SK-N-SH (cell line): ENCODE results near the gene RUNDC3A. TPM values are rescaled to one million over a fixed set of nuclear protein-coding genes. Genes with fewer than 3 reads are reported as not detected.
A peak's percentile ranks its signal among the peaks of the same experiment; 100 is the strongest.

ENCODE experiments used
- CTCF ChIA-PET: fragments of 300-600, 350-600 bp; formaldehyde crosslinking; extraction: SDS; loops from one replicate; lab custom pipeline; 2021; lab: Yijun Ruan, JAX
- POLR2A ChIA-PET: fragments of 350-600 bp; sonication (Branson Sonifier 250); formaldehyde crosslinking; extraction: SDS; loops from one replicate; lab custom pipeline; 2020; ENCODE audit warnings: antibody characterized with exemption, inconsistent platforms; lab: Yijun Ruan, JAX
- DNase-seq: peaks from one replicate; pipeline ENCODE4 v3.0.0; 2012
- H2AFZ ChIP-seq: fragments of 200-600 bp; sonication (generic); 2 replicates; pipeline ENCODE4 v1.8.1; 2016; ENCODE audit warnings: antibody characterized with exemption, mild to moderate bottlenecking, low read depth
- H3F3A ChIP-seq: fragments of 200-600 bp; sonication (generic); replicated peaks from 2 replicates; pipeline ENCODE3; 2016; ENCODE audit warnings: antibody characterized with exemption, mild to moderate bottlenecking; ENCODE audit not compliant: insufficient read depth
- H3K27ac ChIP-seq, 2 experiments: fragments of 200-500 bp in 1 of 2; fragments of 200-600 bp in 1 of 2; sonication (Bioruptor generic) in 1 of 2; sonication (generic), shearing (Covaris generic) in 1 of 2; 2 replicates each; pipeline versions ENCODE4 v1.5.1 to v1.6.1; 2014 to 2016; ENCODE audit warnings: low read depth in 2 of 2, inconsistent platforms in 1 of 2, low read length in 1 of 2, mild to moderate bottlenecking in 1 of 2, mixed read lengths in 1 of 2
- H3K27me3 ChIP-seq: fragments of 200-600 bp; sonication (generic), shearing (Covaris generic); 2 replicates; pipeline ENCODE4 v1.6.1; 2016; ENCODE audit warnings: mixed run types; ENCODE audit not compliant: insufficient read depth
- H3K36me3 ChIP-seq, 2 experiments: fragments of 200-500 bp in 1 of 2; fragments of 200-600 bp in 1 of 2; sonication (Bioruptor generic) in 1 of 2; sonication (generic) in 1 of 2; replicated peaks in 1 of 2; 2 replicates each; pipeline versions ENCODE3 to v1.5.1; 2014 to 2016; ENCODE audit warnings: low read length in 1 of 2, mild to moderate bottlenecking in 1 of 2; ENCODE audit not compliant: insufficient read depth in 2 of 2, control insufficient read depth in 1 of 2
- H3K4me1 ChIP-seq, 2 experiments: fragments of 200-500 bp in 1 of 2; fragments of 200-600 bp in 1 of 2; sonication (Bioruptor generic) in 1 of 2; sonication (generic), shearing (Covaris generic) in 1 of 2; 2 replicates each; pipeline versions ENCODE4 v1.5.1 to v1.6.1; 2014 to 2016; ENCODE audit warnings: low read depth in 1 of 2, low read length in 1 of 2, mixed run types in 1 of 2; ENCODE audit not compliant: insufficient read depth in 2 of 2, control insufficient read depth in 1 of 2
- H3K4me2 ChIP-seq: fragments of 200-600 bp; sonication (generic), shearing (Covaris generic); 2 replicates; pipeline ENCODE4 v1.6.1; 2017; ENCODE audit warnings: mixed run types
- H3K4me3 ChIP-seq, 2 experiments: fragments of 200-500 bp in 1 of 2; fragments of 200-600 bp in 1 of 2; sonication (Bioruptor generic) in 1 of 2; sonication (generic), shearing (Covaris generic) in 1 of 2; 2 replicates each; pipeline versions ENCODE4 v1.5.1 to v1.8.1; 2014 to 2016; ENCODE audit warnings: low read depth in 2 of 2, inconsistent platforms in 1 of 2, low read length in 1 of 2, mild to moderate bottlenecking in 1 of 2, mixed read lengths in 1 of 2, moderate library complexity in 1 of 2
- H3K79me2 ChIP-seq: fragments of 200-600 bp; sonication (generic); 2 replicates; pipeline ENCODE4 v1.8.1; 2017; ENCODE audit warnings: mild to moderate bottlenecking; ENCODE audit not compliant: insufficient read depth
- H3K9ac ChIP-seq: fragments of 200-600 bp; sonication (generic); 2 replicates; pipeline ENCODE4 v1.6.1; 2017; ENCODE audit warnings: mixed run types
- H3K9me2 ChIP-seq: fragments of 200-600 bp; sonication (generic); 2 replicates; pipeline ENCODE4 v1.6.1; 2017; ENCODE audit warnings: mixed run types
- H3K9me3 ChIP-seq: fragments of 200-600 bp; sonication (generic); 2 replicates; pipeline ENCODE4 v1.6.1; 2017; ENCODE audit warnings: mixed run types, mild to moderate bottlenecking, moderate library complexity
- H4K20me1 ChIP-seq: fragments of 200-600 bp; sonication (generic); 2 replicates; pipeline ENCODE4 v1.6.1; 2017; ENCODE audit warnings: mild to moderate bottlenecking, mixed run types; ENCODE audit not compliant: insufficient read depth
- NRF1 ChIP-seq: IDR thresholded peaks from 2 replicates; pipeline ENCODE4 v1.6.1; 2012; ENCODE audit warnings: low read depth, mild to moderate bottlenecking, low read length
- RFX5 ChIP-seq: IDR thresholded peaks from 2 replicates; pipeline ENCODE4 v1.6.1; 2012; ENCODE audit warnings: mild to moderate bottlenecking, improper control_type of control experiment, low read length
- SIN3A ChIP-seq: IDR thresholded peaks from 2 replicates; pipeline ENCODE4 v1.6.1; 2012; ENCODE audit warnings: low read depth, mild to moderate bottlenecking, low read length, moderate library complexity, borderline replicate concordance
- TCF12 ChIP-seq: IDR thresholded peaks from 2 replicates; pipeline ENCODE4 v1.4.0; 2012
- WGBS: methylation state at CpG from one replicate; pipeline ENCODE4 v1.1.6; 2017; ENCODE audit warnings: low lambda C conversion rate; 5-methylcytosine and 5-hydroxymethylcytosine counted together
- polyA plus RNA-seq, 3 experiments: library from polyadenylated mRNA; depleted of rRNA; stranded (reverse); fragments of >200 nt; gene quantifications; 2 replicates each; pipeline ENCODE4 v1.2.3, GENCODE V29; 2012
- TF ChIP-seq, protein P1 (sequence below): fragments of 200-600 bp; sonication (generic); IDR thresholded peaks from 2 replicates; pipeline ENCODE4 v1.6.1; 2017; ENCODE audit warnings: antibody characterized with exemption, mild to moderate bottlenecking, moderate library complexity

RUNDC3A gene
- polyA plus RNA-seq, 1 of the 3 experiments (the other 2 are of a cell fraction): 8.9 TPM

GRCh38 chr17:44318077-44318892, 9.9 kb downstream of the RUNDC3A start:
- Histone ChIP-seq H3K36me3 (peaks cover 6 to 31% of the 10 kb centered on the region in 2 experiments), H3K79me2 (no peaks in the 10 kb centered on the region), H2AFZ (no peak overlapping the region), H3K4me3 (no peak overlapping the region), H3K9ac (no peak overlapping the region), H3F3A (no peaks in the 10 kb centered on the region), H3K27ac (no peak overlapping the region), H3K9me2 (no peaks in the 10 kb centered on the region), H3K4me2 (no peak overlapping the region), H3K4me1 (peaks cover 0 to 2% of the 10 kb centered on the region in 2 experiments; a peak in 1 of 4 replicates), H4K20me1 (no peaks in the 10 kb centered on the region), H3K27me3 (no peaks in the 10 kb centered on the region), H3K9me3 (no peaks in the 10 kb centered on the region)
- ChIA-PET POLR2A (interaction anchor here (0.6 to 4.9 kb wide), 2 partner anchors 9 to 19 kb away, joined by 4 to 34 read pairs; partner anchors contain the start of gene RUNDC3A), CTCF (interaction anchor here (1.1 to 2.0 kb wide), 7 partner anchors 10 to 114 kb away, joined by 3 to 17 read pairs (median 4); partner anchors contain the start of gene RUNDC3A)
- 100% methylated on average over 5 of the region's 15 CpGs for WGBS
- no peak for TF ChIP-seq TCF12
- TF ChIP-seq, all 33 proteins: peak for 0
- DNase-seq: peak; percentile 23

- Histone ChIP-seq H3K27ac (no peak overlapping the region), H3K9ac (no peak overlapping the region), H3K4me3 (no peak overlapping the region), H3K36me3 (peaks cover 6 to 31% of the 10 kb centered on the region in 2 experiments), H2AFZ (no peak overlapping the region), H3K27me3 (no peaks in the 10 kb centered on the region), H3K9me2 (no peaks in the 10 kb centered on the region), H3K9me3 (no peaks in the 10 kb centered on the region), H3K4me1 (peaks cover 0 to 10% of the 10 kb centered on the region in 2 experiments; a peak in 1 of 4 replicates), H3K79me2 (peaks cover 12% of the 10 kb centered on the region), H4K20me1 (no peaks in the 10 kb centered on the region), H3K4me2 (no peak overlapping the region), H3F3A (no peaks in the 10 kb centered on the region)
- no peak for DNase-seq
- CTCF ChIA-PET: interaction anchor here (0.8 to 1.8 kb wide), 6 partner anchors 11 to 100 kb away, joined by 3 to 10 read pairs (median 4); partner anchors contain the start of gene UBTF
- TF ChIP-seq, protein P1, sequence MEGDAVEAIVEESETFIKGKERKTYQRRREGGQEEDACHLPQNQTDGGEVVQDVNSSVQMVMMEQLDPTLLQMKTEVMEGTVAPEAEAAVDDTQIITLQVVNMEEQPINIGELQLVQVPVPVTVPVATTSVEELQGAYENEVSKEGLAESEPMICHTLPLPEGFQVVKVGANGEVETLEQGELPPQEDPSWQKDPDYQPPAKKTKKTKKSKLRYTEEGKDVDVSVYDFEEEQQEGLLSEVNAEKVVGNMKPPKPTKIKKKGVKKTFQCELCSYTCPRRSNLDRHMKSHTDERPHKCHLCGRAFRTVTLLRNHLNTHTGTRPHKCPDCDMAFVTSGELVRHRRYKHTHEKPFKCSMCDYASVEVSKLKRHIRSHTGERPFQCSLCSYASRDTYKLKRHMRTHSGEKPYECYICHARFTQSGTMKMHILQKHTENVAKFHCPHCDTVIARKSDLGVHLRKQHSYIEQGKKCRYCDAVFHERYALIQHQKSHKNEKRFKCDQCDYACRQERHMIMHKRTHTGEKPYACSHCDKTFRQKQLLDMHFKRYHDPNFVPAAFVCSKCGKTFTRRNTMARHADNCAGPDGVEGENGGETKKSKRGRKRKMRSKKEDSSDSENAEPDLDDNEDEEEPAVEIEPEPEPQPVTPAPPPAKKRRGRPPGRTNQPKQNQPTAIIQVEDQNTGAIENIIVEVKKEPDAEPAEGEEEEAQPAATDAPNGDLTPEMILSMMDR: no peak
- no peak for TF ChIP-seq RFX5
- no peak for TF ChIP-seq NRF1
- TF ChIP-seq SIN3A: no peak
- POLR2A ChIA-PET: interaction anchor here (0.6 to 4.9 kb wide), 4 partner anchors 11 to 103 kb away, joined by 6 to 34 read pairs (median 12); partner anchors contain the start of genes RUNDC3A and UBTF
- WGBS: 80% methylated on average over 2 of the region's 18 CpGs
Observed at GRCh38 chr17:44320066-44320465, 11.7 kb downstream of the RUNDC3A start.
